HK-2 (cell line): Measurements from ENCODE around the gene COL4A1.
A peak's percentile ranks its signal among the peaks of the same experiment; 100 is the strongest.

Source experiments
- DNase-seq: peaks from one replicate; pipeline ENCODE4 v3.0.0-alpha.2; 2018; ENCODE audit not compliant: unreplicated experiment

Gene COL4A1

GRCh38 chr13:110341445-110342244 is 34.7 kb upstream of the COL4A1 start:
- DNase-seq = no peak

GRCh38 chr13:110340812-110341444 is 34.0 kb upstream of the COL4A1 start:
- no peak for DNase-seq

- DNase-seq = no peak
Observed at GRCh38 chr13:110339975-110340550, 33.1 kb upstream of the COL4A1 start.

GRCh38 chr13:110339263-110339662 is 32.3 kb upstream of the COL4A1 start:
- no peak for DNase-seq

- DNase-seq = no peak
Observed at GRCh38 chr13:110338441-110339101, 31.6 kb upstream of the COL4A1 start.

- DNase-seq = no peak
Observed at GRCh38 chr13:110337247-110337646, 30.3 kb upstream of the COL4A1 start.

- no peak for DNase-seq
Observed at GRCh38 chr13:110336681-110337080, 29.7 kb upstream of the COL4A1 start.

- no peak for DNase-seq
Observed at GRCh38 chr13:110336108-110336507, 29.2 kb upstream of the COL4A1 start.

GRCh38 chr13:110334841-110335490 is 28.0 kb upstream of the COL4A1 start:
- DNase-seq = no peak

GRCh38 chr13:110334256-110334655 is 27.3 kb upstream of the COL4A1 start:
- no peak for DNase-seq

- no peak for DNase-seq
Observed at GRCh38 chr13:110333837-110334236, 26.9 kb upstream of the COL4A1 start.

GRCh38 chr13:110332750-110333149 is 25.8 kb upstream of the COL4A1 start:
- no peak for DNase-seq

- no peak for DNase-seq
Observed at GRCh38 chr13:110331362-110331761, 24.4 kb upstream of the COL4A1 start.

GRCh38 chr13:110330491-110331011 is 23.6 kb upstream of the COL4A1 start:
- DNase-seq = no peak

GRCh38 chr13:110329798-110330461 is 23.0 kb upstream of the COL4A1 start:
- no peak for DNase-seq

- DNase-seq = no peak
Observed at GRCh38 chr13:110329258-110329657, 22.3 kb upstream of the COL4A1 start.

GRCh38 chr13:110328573-110328972 is 21.6 kb upstream of the COL4A1 start:
- DNase-seq = no peak

GRCh38 chr13:110327051-110327721 is 20.2 kb upstream of the COL4A1 start:
- DNase-seq = peak; percentile 40

GRCh38 chr13:110326263-110326904 is 19.4 kb upstream of the COL4A1 start:
- DNase-seq = no peak
